ENCODE results near the gene FAM78B.

The FAM78B gene

DNA sequence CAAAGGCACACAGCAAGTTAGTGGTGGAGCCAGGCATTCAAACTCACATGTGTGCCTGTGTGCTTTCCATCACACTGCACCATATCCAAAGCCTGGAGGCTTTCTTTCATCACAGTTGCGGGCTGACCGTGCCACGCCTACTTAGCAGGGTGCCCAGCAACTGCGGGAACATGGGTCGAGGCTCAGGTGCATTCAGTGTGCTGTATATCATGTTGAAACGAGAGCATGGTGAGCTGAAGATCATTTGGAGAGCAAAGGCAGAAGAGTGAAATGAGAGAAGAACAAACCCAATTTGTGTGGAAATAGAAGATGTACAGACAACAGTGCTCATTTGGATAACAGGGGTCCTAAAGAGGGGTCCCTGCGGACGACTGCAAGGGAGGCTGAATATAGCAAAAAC, 46.5 kb downstream of the FAM78B start:
- no peak for DNase-seq (ENCODE audit: low read depth)

DNA sequence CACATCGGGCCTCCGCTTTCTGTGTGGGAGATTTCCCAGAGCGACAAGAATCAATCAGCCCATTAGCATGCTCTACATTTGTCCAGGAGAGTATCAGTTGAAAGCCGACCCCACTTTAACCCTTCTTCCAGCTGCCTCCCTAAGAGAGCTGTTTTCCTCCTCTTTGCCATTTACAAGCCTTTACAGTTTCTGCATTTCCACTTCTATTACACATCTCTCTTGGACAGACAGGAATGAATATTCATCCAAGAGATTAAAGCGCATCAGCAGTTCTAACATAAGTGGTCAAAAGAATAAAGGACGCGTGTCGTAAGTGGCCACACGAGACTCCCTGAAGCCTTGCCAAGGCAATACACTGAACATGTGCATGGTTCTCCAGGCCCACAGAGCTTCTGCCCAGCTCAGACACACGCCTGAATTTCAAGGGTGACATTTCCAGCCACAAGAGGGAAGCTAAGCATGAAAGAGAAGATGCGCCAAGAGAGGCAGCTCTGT, 47.3 kb downstream of the FAM78B start:
- DNase-seq (ENCODE audit: low read depth), result no peak

DNA sequence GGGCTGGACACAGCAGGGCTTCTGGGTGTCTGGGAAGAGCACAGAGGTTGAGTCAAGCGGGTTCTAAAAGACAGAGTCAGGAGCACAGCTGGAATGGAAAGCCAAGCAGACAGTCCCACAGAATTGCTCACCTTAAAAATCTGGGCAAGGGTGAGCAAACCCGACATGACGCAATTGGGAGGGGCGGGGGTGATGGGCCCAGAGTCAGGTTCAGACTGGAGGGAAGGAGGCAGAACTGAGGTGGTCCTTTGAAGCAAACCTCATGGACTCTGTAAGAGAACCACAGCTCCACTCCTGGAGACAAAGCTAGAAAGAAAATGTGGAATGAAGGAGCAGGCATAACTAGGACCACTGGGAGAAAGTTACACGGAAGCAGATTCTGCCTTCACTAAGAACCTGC, 49.0 kb downstream of the FAM78B start:
- no peak for DNase-seq (ENCODE audit: low read depth)

DNA sequence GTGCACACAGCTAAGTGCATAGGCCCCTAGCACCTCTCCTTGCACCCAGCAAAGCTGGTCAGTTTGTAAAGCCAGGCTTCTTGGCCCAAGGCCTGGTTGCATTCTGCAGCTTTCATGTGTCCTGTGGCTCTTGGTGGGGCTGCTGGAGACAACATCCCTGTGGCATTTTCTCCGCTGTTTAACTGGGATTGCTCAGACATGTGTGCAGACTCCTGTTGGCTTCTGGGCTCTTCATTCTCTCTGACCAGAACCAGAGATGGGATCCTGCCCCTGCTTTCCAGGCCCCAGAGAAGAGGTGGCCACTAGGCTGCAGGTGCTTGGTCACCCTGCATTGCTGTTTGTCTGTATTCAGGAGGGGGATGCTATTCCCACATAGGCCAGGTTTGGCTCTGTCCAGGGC, 50.8 kb downstream of the FAM78B start:
- no peak for DNase-seq (ENCODE audit: low read depth)

DNA sequence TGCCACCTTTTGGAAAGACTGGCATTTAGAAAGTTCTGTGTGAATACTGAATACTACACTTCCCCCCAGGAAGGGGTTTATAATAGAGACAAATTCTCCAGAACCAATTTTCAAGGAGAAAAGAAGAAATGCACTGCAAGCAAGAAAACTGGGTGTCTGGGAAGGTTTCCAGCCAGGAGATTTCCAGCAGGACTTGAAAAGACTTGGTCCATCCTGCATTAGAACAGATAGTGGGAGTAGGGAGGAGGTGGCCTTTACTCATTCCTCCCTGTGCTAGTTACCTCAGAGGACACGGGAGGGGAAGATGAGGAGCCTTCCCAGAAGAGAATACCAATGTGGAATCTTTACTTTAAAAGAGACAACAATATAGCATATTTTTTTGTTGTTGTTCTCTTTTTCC, 52.4 kb downstream of the FAM78B start:
- DNase-seq (ENCODE audit: low read depth), result no peak

DNA sequence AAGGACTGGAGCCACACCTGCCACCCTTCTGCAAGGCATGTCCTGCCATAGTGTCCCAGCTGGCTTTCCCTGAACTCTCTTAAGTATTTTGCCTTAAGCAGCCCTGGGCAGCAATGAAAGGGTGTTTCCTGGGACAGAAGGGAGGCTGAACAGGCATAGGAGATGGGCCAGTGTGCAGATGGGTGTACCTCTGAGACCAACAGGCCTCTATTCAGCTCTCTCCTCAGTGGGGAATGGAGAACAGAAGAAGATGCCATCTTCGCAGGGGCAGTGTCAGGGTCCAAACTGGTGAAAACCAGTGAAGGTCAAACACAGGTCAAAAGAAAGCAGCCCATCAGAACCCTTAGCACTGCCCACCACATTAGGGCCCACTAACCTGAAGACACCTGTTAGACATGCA, 53.2 kb downstream of the FAM78B start:
- DNase-seq (ENCODE audit: low read depth), result no peak

DNA sequence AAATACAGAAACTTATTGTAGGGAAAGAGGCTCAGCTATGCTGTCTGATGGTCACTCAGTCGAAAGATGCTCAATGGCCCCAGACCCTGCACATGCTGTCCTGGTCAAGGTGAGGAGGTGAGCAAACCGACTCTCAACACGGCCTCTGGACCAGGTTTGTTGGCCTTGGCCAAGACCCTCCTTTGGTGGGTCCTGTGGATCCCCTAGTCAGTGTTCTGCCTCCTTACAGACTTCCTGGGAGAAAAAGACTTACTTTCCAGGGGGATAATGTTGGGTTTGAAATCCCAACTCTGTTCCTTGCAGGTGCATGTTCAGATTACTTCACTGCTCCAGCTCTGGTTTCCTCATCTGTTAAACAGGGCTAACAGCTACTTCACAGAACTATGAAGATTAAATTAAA, 53.8 kb downstream of the FAM78B start:
- no peak for DNase-seq (ENCODE audit: low read depth)

DNA sequence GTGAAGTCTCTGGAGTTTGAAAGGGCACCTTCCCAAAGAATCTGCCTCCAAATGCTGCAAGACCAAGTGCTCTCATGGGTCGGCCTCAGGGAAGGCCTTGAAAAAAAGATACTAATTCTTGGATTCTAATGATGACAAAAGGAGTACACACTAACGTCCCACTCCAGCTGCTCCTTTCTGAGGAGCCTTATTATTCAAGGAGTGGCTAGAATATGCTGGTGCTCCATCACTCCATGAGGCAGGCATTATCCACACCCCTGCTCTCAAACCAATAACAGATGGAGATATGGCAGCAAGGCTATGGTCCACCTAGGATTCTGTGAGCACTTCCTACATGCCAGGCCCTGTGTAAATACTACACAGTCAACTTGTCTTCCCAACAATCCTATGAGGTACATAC, 54.4 kb downstream of the FAM78B start:
- DNase-seq (ENCODE audit: low read depth), result no peak

DNA sequence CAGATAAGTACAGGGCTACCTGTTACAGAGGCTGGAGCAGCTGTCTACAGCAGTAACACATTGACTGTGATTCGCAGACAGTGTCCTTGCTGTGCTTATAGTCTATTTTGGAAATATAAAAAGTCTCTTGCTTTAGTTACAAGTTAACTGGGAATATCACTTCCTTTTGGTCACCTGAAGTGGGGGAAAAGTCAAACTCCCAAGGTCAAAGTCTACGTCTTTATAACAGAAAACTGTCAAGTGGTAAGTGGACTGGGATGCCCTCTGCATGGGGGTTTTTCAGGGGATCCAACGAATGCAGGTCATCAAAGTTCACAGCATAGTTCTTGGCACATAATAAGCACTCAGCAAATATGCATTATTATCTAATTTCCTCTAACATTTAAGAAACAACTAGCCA, 55.4 kb downstream of the FAM78B start:
- no peak for DNase-seq (ENCODE audit: low read depth)

DNA sequence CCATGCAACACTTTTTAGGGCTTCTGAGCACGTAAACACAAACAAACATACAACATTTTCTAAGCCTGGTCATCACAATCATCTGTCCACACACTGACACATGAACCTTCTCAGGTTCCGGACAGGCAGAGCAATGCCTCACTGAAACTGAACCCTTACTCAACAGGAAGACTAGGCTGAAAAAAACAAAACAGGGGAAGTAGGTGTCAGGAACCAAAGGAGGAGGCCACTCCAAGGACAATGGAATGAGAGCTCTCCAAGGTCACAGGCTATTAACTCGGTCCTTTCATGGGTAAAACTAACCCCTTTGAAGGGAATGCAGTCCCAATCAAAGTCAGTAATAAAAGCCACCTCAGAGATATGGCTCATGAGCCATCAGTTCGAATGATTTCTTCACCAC, 76.6 kb downstream of the FAM78B start:
- no peak for DNase-seq (ENCODE audit: low read depth)

DNA sequence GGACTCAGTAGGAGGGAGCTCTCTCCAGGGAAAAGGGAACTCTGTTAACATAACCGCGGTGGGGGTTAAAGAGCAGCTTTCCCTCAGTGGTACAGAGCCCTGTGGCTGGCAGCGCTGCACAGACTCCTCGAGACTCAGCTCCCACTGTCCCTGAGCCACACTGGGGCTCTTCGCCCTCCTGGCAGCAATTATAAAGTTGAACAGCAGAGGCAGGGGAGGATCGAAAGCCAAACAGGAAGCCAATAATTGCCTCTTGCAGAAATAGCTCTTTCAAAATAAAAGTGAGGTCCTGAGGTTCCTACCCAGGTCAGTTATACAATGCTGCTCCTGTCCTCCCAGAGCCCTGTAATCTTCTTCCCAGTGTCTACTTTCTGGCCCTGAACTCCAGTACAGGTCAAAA, 77.0 kb downstream of the FAM78B start:
- no peak for DNase-seq (ENCODE audit: low read depth)

DNA sequence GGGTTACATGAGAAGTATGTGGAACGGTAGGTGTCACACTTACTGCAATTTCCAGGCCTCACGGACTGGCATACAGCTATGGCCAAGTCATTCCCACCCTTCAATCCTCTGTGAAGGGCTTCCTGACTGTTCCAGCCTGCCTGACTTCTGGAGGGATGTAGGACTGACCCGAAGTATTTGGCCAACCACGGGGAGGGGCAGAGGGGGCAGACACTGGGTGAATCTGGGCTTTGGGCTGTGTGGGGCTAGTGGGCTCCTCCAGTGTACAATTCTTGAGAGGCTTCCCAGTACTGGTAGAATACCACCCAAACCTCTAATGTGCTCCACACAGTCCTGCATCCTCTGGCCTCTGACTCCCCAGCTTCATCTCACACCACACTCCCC, 78.2 kb downstream of the FAM78B start:
- no peak for DNase-seq (ENCODE audit: low read depth)

DNA sequence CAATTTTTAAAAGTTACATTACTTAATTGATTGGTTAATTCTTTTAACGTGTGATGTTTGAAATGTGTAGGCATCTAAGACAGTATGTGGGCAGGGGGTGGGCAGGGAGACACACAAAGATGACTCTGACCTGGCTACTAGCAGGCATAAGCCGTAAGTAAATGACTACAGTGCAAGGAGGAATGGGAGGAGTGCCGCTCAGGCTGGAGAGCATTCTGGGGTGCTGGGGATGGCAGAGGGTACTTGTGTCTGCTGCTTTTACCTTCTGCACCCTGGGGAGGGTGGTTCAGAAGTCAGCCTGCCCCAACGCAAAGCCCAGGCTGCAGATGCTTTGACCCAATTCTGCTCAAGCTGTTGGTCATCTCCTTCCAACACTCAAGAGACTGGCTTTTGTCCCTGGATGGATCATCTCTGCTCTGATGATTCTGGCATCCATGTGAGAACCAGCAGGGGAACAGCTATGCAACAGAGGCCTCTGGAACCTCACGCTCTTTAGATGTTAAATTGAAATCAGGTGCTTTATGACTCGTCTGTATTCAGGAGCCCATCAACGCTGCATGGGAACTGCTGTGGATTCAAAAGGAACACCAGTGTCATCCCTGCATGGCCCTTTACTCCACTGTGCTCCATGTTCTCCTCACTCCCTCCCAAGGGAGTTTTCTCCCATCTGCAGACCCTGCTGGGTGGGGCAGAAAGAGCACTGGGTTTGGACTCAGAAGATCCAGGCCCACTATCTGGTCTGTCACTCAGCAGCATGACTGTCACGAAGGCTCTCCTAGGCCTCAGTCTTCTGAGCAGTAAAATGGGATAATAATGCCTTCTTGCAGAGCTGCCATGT, 78.8 kb downstream of the FAM78B start:
- no peak for DNase-seq (ENCODE audit: low read depth)

DNA sequence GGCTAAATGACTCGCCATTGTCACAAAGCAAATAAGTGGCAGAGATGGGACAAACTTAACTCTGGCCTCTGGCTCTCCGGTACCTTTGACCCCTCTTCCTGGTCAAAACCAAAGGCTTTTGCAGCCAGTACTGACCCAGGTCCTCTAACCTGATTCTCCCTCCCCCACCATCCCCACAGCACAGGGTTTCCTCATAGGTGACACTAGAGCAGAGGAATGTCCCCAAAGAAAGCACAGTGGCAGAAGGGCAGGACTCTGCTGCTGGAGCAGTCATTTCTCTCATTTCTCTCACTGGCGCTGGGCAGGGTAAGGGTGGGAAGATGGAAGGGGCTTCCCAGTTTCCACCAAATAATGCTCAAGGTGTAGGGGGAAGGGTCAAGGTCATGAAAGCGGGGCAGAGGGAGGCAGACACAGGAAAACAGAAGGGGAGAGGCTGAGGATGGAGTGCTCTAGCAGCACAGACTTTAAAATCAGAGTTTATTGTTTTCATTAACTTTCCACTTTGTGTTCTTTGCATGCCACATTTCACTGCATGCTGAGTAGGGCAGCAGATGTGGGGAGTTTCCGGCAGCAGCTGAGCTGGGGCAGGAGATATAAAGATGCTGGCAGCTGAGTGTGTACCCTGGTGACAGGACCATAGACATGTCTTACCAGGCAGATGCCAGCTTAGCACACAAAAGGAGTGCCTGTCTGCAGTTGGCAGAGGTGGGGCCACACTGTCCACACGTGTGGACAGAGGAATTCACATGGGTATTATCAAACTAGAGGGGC, 80.5 kb downstream of the FAM78B start:
- no peak for DNase-seq (ENCODE audit: low read depth)

DNA sequence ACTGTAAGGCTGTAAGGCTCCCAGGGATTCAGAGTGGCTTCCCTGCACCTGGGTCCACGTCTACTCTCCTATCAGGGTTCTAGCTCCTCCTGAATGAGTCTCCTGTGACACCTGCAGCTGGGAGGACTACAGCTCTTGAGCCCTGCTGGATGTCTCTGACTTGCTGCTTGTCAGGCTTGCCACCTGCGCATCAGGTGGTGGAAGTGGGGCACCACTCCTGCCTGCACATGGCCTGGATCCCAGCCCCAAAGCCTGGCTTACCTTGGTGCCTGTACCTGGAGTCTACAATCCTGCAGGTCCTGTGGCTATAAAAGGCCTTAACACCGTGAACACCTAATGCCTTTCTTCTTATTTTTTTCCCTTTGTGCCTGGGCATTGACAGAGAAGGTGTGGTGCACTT, 82.2 kb downstream of the FAM78B start:
- no peak for DNase-seq (ENCODE audit: low read depth)

DNA sequence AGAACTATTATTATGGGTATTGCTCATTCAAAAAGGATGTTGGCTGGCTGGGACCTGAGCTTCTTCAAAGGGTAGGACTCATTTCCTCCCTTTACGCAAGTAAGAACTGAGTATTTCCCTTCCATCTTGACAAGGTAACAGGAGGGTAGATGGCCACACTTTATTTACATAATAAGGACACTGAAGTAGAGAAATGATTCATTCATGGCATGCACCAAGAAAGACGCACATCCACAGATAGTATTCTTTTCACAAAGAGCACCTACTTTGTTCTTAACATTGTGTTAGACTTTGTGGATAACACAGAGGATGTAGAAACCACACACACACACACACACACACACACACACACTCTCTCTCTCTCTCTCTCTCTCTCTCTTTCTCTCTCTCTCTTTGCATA, 82.9 kb downstream of the FAM78B start:
- DNase-seq (ENCODE audit: low read depth), result no peak

DNA sequence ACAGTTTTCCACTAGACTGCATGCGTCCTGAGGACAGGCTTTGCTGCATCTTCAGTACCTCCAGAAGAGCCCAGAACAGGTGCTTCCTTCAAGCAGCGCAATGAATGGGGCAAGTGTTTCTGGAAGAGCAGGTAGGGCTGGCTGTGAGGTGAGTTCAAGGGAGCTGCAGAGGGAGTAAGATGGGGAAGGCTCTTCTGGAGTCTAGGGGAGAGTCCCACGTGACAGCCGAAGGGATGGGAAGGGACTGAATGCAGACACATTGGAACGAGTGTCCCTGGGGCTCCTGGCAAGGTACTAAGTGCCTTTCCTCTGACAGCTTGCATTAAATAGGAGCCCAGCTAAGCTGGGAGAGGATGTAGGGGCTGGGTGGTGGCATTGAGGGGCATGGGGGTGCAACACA, 84.2 kb downstream of the FAM78B start:
- no peak for DNase-seq (ENCODE audit: low read depth)

DNA sequence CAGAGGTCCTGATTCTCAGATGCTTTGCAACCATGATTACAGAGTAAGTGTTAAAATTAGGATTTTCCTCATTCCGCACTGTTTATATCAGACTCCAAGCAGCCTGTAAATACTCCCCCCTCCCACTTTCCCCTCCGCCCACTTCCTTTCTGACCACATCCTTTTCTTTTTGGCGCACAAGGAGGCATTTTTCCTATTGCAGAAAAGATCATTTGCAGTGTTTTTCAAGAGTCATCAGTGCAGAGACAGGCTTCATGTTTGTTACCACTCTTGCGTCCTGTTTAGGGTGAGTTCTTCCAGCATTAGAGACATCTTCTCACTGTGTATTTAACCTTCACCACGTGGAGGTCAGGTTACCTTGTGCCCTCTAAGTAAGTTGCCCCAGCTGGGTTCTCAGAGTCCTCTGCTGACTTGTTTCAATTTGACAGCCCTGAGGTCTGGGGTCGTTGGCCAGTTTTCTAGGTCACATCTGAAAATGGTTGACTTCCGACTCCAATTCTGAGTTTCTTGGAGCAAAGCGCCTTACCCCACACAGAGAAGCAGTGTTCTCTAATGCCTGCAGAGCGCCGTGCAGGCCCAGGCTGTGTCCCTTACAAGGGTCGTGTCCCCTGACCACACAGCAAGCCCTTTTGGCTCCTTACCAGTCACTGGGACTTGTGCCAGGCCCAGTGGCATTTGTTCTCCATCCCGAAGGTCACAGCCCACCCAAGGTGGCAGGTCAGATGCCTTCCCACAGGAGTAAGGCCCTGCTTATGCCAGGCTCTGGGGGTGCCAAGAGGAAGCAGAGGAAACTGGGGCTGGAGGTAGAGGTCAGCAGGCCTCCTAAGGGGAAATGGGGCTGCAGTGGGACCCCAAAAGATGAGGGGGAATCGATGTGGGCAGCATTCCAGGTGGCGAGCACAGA, 85.6 kb downstream of the FAM78B start:
- DNase-seq (ENCODE audit: low read depth), result no peak

DNA sequence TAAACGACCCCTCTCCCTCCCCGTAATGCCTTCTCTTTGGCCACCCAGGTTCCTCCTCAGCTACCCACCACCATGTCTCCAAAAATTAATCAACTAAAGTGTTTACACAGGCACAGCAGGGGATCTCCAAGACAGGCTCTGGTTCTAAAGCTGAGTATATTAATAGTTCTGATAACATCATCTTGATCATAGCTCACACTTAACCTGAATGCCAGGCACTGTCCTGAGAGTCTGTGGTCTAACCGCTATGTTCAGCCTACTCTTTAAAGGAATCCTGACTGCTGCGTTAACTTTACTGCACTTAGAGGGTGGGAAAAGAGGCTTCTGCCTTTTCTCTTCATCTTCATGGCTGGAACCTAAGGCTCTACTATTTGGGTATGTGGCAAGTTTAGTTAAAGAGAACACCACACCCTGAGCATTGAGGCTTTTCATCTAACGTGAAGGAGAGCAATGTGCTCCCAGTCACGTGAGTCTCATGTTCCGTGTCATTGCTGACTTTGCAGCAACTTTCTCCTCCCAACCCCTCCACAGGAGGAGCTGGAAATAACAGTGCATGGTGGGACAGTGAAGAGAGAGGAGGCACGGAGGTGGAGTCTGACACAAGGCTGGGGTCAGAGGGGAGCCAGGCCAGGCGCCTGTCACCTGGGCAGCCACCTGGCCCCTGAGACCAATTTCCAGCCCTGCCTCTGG, 86.4 kb downstream of the FAM78B start:
- DNase-seq (ENCODE audit: low read depth), result no peak

DNA sequence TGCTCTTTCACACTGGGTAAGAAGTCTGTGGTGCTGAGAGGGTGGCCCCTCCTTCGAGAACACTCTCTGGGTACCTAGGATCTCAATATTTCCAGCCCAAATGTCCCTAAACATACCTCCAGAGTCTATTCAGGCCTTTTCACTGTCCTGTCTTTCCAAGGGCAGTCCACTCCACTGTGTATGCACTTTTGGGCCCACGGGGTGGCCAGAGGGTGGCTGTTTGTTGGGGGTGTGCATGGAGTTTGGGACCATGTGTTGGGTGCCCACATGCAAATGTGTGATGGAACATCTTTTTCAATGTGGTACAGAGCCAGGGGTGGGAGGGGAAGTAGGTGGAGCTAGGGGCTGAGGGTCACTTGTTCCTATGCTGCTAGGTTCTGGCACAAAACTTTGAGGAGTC, 87.5 kb downstream of the FAM78B start:
- no peak for DNase-seq (ENCODE audit: low read depth)

DNA sequence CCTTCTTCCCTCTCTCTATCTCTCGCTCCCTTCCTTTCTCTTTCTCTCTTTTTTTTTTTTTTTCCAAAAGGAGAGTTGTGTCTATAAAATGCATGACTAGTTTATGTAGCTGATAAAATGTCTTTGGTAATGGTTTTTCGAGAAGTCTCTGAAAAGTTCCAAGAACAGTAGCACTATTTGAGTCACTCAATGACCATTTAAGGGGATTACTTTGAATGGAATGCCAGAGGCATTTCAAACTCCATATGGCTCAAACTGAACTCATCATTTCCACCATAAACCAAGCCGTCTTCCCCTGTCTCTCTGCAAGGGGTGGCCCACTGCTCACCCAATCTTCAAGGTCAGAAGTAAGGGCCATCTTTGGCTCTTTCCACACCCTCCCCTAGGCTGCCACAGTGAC, 93.3 kb downstream of the FAM78B start:
- no peak for DNase-seq (ENCODE audit: low read depth)

DNA sequence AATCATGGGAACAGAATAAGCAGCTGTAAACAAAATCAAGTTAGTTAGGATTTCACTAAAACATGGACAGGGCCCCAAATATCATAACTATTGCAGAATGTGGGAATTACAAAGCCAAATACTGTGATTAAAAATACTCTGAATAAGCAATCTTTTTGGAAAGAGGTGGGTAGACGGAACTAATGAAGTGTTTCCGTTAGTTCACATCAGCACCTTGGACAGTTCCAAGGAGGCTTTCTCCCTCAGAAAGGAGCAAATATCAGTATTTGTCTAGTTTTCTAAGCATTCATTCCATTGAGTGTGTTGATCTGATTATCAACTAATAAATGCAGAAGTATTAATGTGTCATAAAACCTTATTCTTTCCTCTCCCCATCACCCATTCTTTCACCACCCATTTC, 97.4 kb downstream of the FAM78B start:
- DNase-seq (ENCODE audit: low read depth), result no peak

Measured in HS-27A (cell line).